Measurements from ENCODE around the gene MYO1C.

DNA sequence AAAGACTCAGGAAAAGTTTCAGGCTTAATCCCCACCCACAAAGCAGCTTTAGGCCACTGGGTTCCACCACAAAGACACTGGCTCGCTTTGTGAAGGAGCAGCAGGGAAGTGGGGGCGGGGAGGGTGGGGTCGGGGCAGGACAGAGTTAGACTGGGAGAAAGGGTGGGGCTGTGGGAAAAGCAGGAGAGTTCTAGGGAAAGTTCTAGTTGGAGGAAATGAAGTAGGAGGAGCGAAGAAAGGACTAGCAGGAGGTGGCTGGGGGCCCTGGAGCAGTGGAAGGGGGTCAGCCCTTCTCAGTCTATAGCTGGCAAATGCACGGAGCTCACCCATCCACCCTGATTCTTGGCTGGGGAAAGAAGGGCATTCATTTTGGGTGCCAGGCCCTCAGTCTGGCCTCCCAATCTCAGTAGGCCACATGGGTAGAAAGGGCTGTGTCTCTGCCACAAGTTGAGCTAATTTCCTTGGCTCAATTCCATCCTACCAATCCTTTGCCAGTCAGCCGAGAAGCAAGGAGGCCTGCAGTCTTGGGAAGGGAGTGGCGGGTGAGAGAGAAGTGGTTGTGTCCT lies 19.4 kb upstream of the MYO1C start:
- TF ChIP-seq, protein P1, sequence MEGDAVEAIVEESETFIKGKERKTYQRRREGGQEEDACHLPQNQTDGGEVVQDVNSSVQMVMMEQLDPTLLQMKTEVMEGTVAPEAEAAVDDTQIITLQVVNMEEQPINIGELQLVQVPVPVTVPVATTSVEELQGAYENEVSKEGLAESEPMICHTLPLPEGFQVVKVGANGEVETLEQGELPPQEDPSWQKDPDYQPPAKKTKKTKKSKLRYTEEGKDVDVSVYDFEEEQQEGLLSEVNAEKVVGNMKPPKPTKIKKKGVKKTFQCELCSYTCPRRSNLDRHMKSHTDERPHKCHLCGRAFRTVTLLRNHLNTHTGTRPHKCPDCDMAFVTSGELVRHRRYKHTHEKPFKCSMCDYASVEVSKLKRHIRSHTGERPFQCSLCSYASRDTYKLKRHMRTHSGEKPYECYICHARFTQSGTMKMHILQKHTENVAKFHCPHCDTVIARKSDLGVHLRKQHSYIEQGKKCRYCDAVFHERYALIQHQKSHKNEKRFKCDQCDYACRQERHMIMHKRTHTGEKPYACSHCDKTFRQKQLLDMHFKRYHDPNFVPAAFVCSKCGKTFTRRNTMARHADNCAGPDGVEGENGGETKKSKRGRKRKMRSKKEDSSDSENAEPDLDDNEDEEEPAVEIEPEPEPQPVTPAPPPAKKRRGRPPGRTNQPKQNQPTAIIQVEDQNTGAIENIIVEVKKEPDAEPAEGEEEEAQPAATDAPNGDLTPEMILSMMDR (IDR thresholded peaks at IDR 0.05; ENCODE audit: low read length), result no peak
- no peak for TF ChIP-seq EZH2 (IDR thresholded peaks at IDR 0.05; ENCODE audit: borderline replicate concordance, low read length)
